LNCAP (cell line): ENCODE results near the gene PLEKHG7.

Source experiments
- TF ChIP-seq, protein P1 (sequence below): fragments of 450-650 bp; IDR thresholded peaks from 2 replicates; pipeline ENCODE4 v1.5.1; 2017; ENCODE audit warnings: mild to moderate bottlenecking

The PLEKHG7 gene

DNA sequence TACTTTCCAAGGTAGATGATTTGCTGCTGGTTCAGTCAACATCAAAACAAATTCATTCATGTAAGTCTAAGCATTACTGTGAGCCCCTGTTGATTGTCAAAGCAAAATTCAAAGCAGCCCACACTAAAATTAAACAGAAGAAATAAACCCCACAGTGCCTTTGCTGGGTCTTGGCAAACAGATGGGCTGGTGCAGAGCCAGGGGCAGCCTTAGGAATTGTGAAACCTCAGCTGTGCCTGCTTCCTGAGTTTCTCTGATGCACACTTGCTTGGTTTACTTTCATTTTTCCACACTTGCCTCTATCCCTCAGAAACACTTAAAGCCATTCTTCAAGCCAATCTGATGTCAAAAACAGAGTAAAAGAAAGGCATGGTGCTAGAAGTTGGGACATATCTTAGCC is 6.6 kb upstream of the PLEKHG7 start:
- TF ChIP-seq, protein P1, sequence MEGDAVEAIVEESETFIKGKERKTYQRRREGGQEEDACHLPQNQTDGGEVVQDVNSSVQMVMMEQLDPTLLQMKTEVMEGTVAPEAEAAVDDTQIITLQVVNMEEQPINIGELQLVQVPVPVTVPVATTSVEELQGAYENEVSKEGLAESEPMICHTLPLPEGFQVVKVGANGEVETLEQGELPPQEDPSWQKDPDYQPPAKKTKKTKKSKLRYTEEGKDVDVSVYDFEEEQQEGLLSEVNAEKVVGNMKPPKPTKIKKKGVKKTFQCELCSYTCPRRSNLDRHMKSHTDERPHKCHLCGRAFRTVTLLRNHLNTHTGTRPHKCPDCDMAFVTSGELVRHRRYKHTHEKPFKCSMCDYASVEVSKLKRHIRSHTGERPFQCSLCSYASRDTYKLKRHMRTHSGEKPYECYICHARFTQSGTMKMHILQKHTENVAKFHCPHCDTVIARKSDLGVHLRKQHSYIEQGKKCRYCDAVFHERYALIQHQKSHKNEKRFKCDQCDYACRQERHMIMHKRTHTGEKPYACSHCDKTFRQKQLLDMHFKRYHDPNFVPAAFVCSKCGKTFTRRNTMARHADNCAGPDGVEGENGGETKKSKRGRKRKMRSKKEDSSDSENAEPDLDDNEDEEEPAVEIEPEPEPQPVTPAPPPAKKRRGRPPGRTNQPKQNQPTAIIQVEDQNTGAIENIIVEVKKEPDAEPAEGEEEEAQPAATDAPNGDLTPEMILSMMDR: no peak

DNA sequence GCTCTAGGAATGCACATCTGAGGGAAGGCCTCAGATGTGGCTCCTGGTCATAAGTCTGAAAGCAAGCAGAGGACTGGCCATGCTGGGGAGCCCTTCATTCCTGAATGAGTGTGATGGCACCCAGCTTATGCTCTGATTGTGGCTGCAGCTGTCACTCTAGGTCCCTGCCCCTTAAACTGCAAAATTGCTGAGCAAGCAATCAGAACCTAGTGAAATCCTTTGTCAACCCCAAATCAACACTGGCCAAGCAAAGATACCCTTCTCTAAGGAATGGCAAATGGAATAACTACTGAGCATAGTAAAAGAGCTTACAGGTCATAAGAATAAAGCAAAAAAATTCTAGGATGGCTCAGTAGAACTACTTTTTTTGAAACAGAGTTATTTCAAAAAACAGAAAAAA is 4.3 kb upstream of the PLEKHG7 start:
- TF ChIP-seq, protein P1: no peak

DNA sequence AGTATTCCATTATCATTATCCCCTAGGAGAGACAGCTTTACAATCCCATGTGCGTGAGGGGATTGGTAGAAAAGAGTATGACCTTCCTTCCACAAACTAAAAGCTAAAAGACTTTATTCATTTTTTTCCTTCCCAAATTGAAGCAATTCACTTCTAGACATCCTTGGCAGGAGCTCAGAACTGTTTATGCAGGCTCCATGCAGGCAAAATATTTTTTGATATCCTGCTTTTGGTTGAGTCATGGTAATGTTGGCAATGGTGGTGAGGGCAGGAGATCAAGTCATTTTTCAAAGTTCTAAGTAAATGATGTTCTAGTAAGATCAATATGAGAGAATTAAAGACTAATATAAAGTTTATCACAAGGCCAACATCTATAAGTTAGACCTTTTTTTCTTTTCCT is 1.3 kb upstream of the PLEKHG7 start:
- TF ChIP-seq, protein P1: no peak

DNA sequence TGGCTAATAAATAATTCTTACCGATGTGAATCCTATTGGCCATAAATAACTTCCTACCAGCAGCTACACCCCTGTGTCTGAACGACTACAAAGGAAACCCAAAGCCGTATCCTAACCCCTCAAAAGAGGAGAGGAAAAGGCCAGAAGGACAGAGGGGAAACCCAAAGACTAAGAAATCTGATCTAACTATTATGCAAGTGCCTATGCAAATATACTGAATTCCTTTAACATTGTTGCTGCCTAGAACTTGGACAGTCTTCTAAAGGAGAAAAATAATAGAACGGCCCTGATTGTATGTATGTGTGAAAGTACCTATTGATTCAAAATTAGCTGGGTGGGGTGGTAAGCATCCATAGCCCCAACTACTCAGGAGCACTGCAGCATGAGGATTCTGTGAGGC is 997 bp downstream of the PLEKHG7 start:
- TF ChIP-seq, protein P1: no peak

DNA sequence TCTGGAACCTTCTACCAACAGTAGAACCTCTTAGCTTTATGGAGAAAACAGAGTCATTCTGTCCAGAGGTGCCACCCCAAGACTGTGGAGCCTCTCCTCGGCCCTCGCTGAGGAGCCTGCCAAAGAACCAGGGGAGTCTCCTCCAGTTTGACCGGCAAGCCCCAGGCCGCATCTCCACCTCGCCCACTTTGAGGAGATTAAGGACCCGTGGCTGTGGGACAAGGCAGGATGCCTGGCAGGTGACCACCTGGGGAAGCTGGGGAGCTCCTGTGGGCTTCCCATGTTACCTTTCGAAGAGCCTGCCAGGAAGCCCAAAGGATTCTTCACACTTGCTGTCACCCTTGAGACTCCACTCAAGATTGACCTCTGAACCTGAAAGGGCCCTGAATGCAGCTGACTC is 3.8 kb downstream of the PLEKHG7 start:
- TF ChIP-seq, protein P1: no peak

DNA sequence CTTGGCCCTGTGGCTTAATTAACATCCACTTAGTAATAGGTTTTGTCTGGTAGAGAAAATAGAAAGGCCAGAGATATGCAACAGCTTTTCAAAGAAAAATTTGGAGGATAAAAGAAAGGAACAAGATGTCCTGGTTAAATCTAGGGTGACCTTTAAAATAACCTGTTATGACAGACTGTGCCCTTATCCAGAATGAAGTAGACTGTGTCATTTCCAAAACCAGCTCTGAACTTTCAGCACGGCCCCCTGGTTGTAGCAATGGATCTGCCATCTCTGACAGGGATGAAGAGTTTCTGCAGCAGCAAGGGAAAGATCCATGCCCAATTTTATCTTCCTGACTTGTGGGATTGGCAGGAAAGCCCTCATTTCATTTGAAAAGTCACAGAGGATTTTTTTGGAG is 5.1 kb downstream of the PLEKHG7 start:
- TF ChIP-seq, protein P1: no peak

DNA sequence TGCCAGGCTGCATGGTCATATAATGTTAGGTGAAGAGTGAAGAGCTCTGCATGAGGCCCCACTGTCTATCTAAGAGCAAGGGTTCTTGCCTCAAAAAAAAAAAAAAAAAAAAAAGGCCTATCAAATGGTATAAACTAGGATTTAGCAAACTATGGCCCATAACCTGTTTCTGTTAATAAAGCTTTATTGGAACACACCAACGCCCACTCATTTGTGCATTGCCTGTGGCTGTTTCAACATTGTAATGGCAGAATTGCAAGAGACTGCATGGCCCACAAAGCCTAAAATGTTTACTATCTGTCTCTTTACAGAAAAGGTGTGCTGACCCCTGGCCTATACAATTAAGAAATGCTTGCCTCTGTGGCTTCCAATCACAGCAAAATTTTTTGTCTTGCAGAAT is 12.8 kb downstream of the PLEKHG7 start:
- TF ChIP-seq, protein P1: no peak

DNA sequence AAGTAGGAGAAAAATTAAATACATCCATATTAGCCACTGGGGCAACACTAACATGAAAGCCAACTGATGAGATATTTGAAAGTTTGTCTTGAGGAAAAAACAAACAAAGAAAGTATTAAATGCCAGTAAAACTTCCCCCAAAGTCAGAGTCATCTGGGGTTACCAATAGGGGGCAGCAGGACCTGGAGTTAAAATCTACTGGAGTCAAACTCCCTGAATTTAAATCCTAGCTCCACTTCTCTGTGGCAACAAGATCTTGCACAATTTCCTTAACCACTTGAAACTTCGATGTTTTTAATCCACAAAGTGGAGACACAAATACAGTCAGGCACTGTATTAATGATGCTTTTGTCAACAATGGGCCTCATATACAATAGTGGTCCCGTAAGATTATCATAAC is 14.4 kb downstream of the PLEKHG7 start:
- TF ChIP-seq, protein P1: no peak; the same call in 1 of the 2 replicates
